Body of pancreas (tissue), 4 donors: ENCODE measurements around the gene ZFP91. TPM values are rescaled to one million over a fixed set of nuclear protein-coding genes. Genes with fewer than 3 reads are reported as not detected.

Experiments used
- ATAC-seq: fragments of 150-250 bp; one replicate; pipeline ENCODE4 v1.9.1; 2016
- DNase-seq, 4 donors: peaks; one replicate each; pipeline ENCODE4 v3.0.0-alpha.2; 2019
- H3K27ac ChIP-seq, 4 donors: fragments of 200-600 bp; sonication (generic); 1 replicate in 3 of 4; 2 replicates in 1 of 4; pipeline versions ENCODE4 v1.5.1 to v1.6.1; 2016 to 2019; ENCODE audit warnings: mild to moderate bottlenecking in 1 of 4, mixed read lengths in 1 of 4, moderate library complexity in 1 of 4
- H3K27me3 ChIP-seq, 2 donors: fragments of 200-600 bp; sonication (generic); one replicate each; pipeline ENCODE4 v1.6.0; 2016; ENCODE audit warnings: mild to moderate bottlenecking in 1 of 2
- H3K36me3 ChIP-seq, 2 donors: fragments of 200-600 bp; sonication (generic); replicated peaks in 1 of 2; 2 replicates each; pipeline ENCODE4 v1.5.1; 2016; ENCODE audit warnings: low read depth in 2 of 2; ENCODE audit not compliant: insufficient read depth in 1 of 2
- H3K4me1 ChIP-seq: fragments of 200-600 bp; sonication (generic); one replicate; pipeline ENCODE4 v1.6.0; 2016
- H3K4me3 ChIP-seq, 2 donors: fragments of 200-600 bp; sonication (generic); 1 replicate in 1 of 2; 2 replicates in 1 of 2; pipeline ENCODE4 v1.5.1; 2016 to 2019
- H3K9me3 ChIP-seq, 3 donors: fragments of 200-600 bp; sonication (generic); 1 replicate in 2 of 3; 2 replicates in 1 of 3; pipeline ENCODE4 v1.5.1; 2016
- CTCF ChIP-seq, 7 experiments: fragments of 450-650 bp in 4 of 7; fragments of 200-600 bp in 3 of 7; sonication (generic) in 3 of 7; IDR thresholded peaks; one replicate each; pipeline ENCODE4 v1.5.1; 2016 to 2019; ENCODE audit warnings: antibody characterized with exemption in 7 of 7
- POLR2A ChIP-seq, 3 donors: fragments of 450-650 bp; IDR thresholded peaks; one replicate each; pipeline ENCODE4 v1.6.1; 2016; ENCODE audit warnings: antibody characterized with exemption in 3 of 3, mild to moderate bottlenecking in 2 of 3
- whole genome bisulfite sequencing, 2 donors: methylation state at CpG; one replicate each; pipeline ENCODE4 v1.1.5; 2017; 5-methylcytosine and 5-hydroxymethylcytosine counted together
- intact Hi-C: fragments of 100-400 bp; cut with DNase I; formaldehyde crosslinking; loops from one replicate; pipeline ENCODE4 v1.15.1; 2023
- total RNA-seq, 2 donors: library from RNA; depleted of rRNA; stranded (reverse); fragments of >200 nt; gene quantifications; one replicate each; pipeline ENCODE4 v1.1.0, GENCODE V29; 2016

Gene ZFP91
- total RNA-seq, 2 donors from 2014 or later = 25.4 to 25.7 TPM

GRCh38 chr11:58641803-58642581 lies 63.1 kb downstream of the ZFP91 start:
- ATAC-seq (no peak), DNase-seq (no peak)
- Histone ChIP-seq H3K4me3 (no peak overlapping the region), H3K36me3 (no peaks in the 10 kb centered on the region), H3K9me3 (no peaks in the 10 kb centered on the region), H3K27ac (no peak overlapping the region), H3K4me1 (peaks cover 4% of the 10 kb centered on the region), H3K27me3 (no peaks in the 10 kb centered on the region)
- no peak for TF ChIP-seq CTCF (IDR thresholded peaks at IDR 0.05)
- TF ChIP-seq POLR2A (IDR thresholded peaks at IDR 0.05) = no peak
- intact Hi-C loops = no loop called here
- WGBS, 2 donors = 77 to 79% methylated on average over 7 of the region's 7 CpGs

DNA sequence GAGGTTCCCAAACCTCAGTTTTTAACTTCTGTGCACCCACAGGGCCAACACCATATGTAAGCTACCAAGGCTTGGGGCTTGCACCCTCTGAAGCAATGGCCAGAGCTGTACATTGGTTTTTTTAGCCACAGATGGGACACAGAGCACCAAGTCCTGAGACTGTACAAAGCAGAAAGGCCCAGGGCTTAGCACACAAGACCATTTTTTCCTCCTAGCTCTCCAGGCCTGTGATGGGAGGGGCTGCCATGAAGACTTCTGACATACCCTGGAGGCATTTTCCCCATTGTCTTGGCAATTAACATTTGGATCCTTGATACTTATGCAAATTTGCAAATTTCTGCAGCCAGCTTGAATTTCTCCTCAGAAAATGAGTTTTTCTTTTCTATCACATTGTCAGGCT lies 67.0 kb downstream of the ZFP91 start:
- Histone ChIP-seq H3K27ac (no peak overlapping the region), H3K4me1 (peaks cover 8% of the 10 kb centered on the region), H3K27me3 (no peaks in the 10 kb centered on the region), H3K36me3 (no peaks in the 10 kb centered on the region), H3K9me3 (no peaks in the 10 kb centered on the region), H3K4me3 (no peak overlapping the region)
- DNase-seq (no peak), ATAC-seq (no peak)
- TF ChIP-seq POLR2A (IDR thresholded peaks at IDR 0.05) (no peak), CTCF (IDR thresholded peaks at IDR 0.05) (no peak)
- intact Hi-C loops = no loop called here

DNA sequence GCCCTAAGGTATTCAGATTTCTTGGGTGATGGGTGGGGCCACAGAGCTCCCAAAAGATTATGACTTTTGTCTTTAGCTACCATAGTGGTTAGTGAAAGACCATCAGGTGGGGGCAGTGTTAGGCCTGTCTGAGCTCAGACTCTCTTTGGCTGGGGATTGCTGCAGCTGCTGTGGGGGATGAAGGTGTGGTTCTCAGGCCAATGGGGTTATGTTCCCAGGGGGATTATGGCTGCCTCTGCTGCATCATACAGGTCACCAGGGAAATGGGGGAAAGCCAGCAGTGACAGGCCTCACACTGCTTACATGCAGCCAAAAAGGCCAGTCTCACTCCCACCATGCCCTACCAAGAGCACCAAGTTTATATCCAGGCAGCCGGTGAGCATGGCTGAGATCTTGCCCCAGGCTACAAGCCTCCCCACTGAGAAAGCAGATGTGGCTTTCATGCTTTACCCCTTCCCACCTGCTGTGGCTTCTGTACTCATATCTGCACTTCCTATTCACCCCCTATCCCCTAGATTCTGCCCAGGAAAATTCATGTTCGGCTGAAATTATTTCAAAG lies 68.4 kb downstream of the ZFP91 start:
- ATAC-seq = no peak
- H3K4me3 ChIP-seq = no peak overlapping the region
- H3K4me1 ChIP-seq = peaks cover 9% of the 10 kb centered on the region
- TF ChIP-seq POLR2A (IDR thresholded peaks at IDR 0.05) (no peak), CTCF (IDR thresholded peaks at IDR 0.05) (no peak)
- no peaks in the 10 kb centered on the region for H3K9me3 ChIP-seq
- no peak for DNase-seq
- H3K27ac ChIP-seq = no peak overlapping the region
- 92 to 93% methylated on average over 2 of the region's 2 CpGs for WGBS, 2 donors
- intact Hi-C loops = no loop called here
- H3K36me3 ChIP-seq = no peaks in the 10 kb centered on the region
- no peaks in the 10 kb centered on the region for H3K27me3 ChIP-seq

- H3K4me3 ChIP-seq = no peak overlapping the region
- no peak for TF ChIP-seq POLR2A (IDR thresholded peaks at IDR 0.05)
- TF ChIP-seq CTCF (IDR thresholded peaks at IDR 0.05) = no peak
- ATAC-seq = no peak
- DNase-seq = no peak
- H3K27ac ChIP-seq = no peak overlapping the region
- H3K4me1 ChIP-seq = peaks cover 9% of the 10 kb centered on the region
- WGBS, 2 donors = 46 to 67% methylated on average over 1 of the region's 1 CpG
- no peaks in the 10 kb centered on the region for H3K27me3 ChIP-seq
- intact Hi-C loops = no loop called here
- H3K36me3 ChIP-seq = no peaks in the 10 kb centered on the region
- H3K9me3 ChIP-seq = no peaks in the 10 kb centered on the region
Measured at GRCh38 chr11:58647866-58648265, 69.0 kb downstream of the ZFP91 start.

DNA sequence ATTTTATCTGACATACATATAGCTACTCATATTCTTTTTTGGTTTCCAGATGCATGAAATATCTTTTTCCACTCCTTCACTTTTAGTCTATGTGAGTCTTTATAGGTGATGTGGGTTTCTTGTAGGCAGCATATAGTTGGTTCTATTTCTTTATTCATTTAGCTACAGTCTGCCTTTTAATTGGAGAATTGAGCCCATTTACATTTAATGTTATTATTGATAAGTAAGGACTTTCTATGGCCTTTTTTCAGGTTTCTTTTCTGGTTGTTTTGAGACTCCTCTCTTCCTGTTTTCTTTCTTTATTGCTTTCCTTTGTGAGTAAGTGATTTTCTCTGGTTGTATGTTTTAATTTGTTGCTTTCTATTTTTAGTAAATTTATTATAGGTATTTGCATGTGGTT lies 70.8 kb downstream of the ZFP91 start:
- Histone ChIP-seq H3K27ac (no peak overlapping the region), H3K4me1 (peaks cover 10% of the 10 kb centered on the region), H3K27me3 (no peaks in the 10 kb centered on the region), H3K4me3 (no peak overlapping the region), H3K36me3 (no peaks in the 10 kb centered on the region), H3K9me3 (no peaks in the 10 kb centered on the region)
- ATAC-seq = no peak
- intact Hi-C loops = no loop called here
- TF ChIP-seq POLR2A (IDR thresholded peaks at IDR 0.05) (no peak), CTCF (IDR thresholded peaks at IDR 0.05) (no peak)
- no peak for DNase-seq
